HepG2 (cell line): Measurements from ENCODE around the gene RPS2. TPM values are rescaled to one million over a fixed set of nuclear protein-coding genes. Genes with fewer than 3 reads are reported as not detected.
A peak's percentile ranks its signal among the peaks of the same experiment; 100 is the strongest.

Source experiments
- BRD4 ChIP-seq: sonication (generic); formaldehyde crosslinking; IDR thresholded peaks from 2 replicates; pipeline ENCODE4 v1.4.0; 2020; ENCODE audit warnings: missing genetic modification reagents
- FLYWCH1 ChIP-seq: sonication (generic); formaldehyde crosslinking; IDR thresholded peaks from 2 replicates; pipeline ENCODE4 v1.8.1; 2023; ENCODE audit warnings: mild to moderate bottlenecking, missing genetic modification reagents
- GATAD2A ChIP-seq: IDR thresholded peaks from 2 replicates; pipeline ENCODE4 v1.6.1; 2016
- IKZF4 ChIP-seq: sonication (generic); formaldehyde crosslinking; IDR thresholded peaks from 2 replicates; pipeline ENCODE4 v1.5.1; 2020; ENCODE audit warnings: borderline replicate concordance, mild to moderate bottlenecking, low read depth, missing genetic modification reagents; ENCODE audit errors: not compliant biosample characterization
- KLF9 ChIP-seq: IDR thresholded peaks from 2 replicates; pipeline ENCODE4 v1.6.1; 2016; ENCODE audit warnings: low read depth
- MAFK ChIP-seq, 2 experiments: IDR thresholded peaks in 1 of 2; conservative IDR thresholded peaks in 1 of 2; 2 replicates each; pipeline ENCODE4 v1.6.1; 2011; ENCODE audit warnings: improper control_type of control experiment in 2 of 2, low read length in 2 of 2
- MED1 ChIP-seq: sonication (generic); formaldehyde crosslinking; IDR thresholded peaks from 2 replicates; pipeline ENCODE4 v1.4.0; 2020; ENCODE audit warnings: missing genetic modification reagents
- MEF2D ChIP-seq: sonication (generic); formaldehyde crosslinking; IDR thresholded peaks from 2 replicates; pipeline ENCODE4 v1.5.1; 2020; ENCODE audit warnings: mild to moderate bottlenecking, missing genetic modification reagents
- NFKB2 ChIP-seq: sonication (generic); formaldehyde crosslinking; IDR thresholded peaks from 2 replicates; pipeline ENCODE4 v1.4.0; 2020; ENCODE audit warnings: missing genetic modification reagents, borderline replicate concordance
- NFYB ChIP-seq: sonication (generic); formaldehyde crosslinking; IDR thresholded peaks from 2 replicates; pipeline ENCODE4 v1.4.0; 2020; ENCODE audit warnings: missing genetic modification reagents
- POLR2G ChIP-seq: fragments of 200-400 bp; formaldehyde crosslinking; IDR thresholded peaks from 2 replicates; pipeline ENCODE4 v1.6.1; 2018; ENCODE audit warnings: mild to moderate bottlenecking, low read depth, low read length, moderate library complexity
- SALL2 ChIP-seq: sonication (generic); formaldehyde crosslinking; IDR thresholded peaks from 2 replicates; pipeline ENCODE4 v1.8.1; 2023; ENCODE audit warnings: mild to moderate bottlenecking, missing genetic modification reagents, inconsistent platforms
- SNRNP70 ChIP-seq: fragments of 200-400 bp; formaldehyde crosslinking; IDR thresholded peaks from 2 replicates; pipeline ENCODE4 v1.6.1; 2017; ENCODE audit warnings: mild to moderate bottlenecking, low read depth, low read length, moderate library complexity
- SP140L ChIP-seq: sonication (generic); formaldehyde crosslinking; IDR thresholded peaks from 2 replicates; pipeline ENCODE4 v1.4.0; 2020; ENCODE audit warnings: missing genetic modification reagents, borderline replicate concordance
- ZFP36L1 ChIP-seq: sonication (generic); formaldehyde crosslinking; IDR thresholded peaks from 2 replicates; pipeline ENCODE4 v1.8.0; 2022; ENCODE audit warnings: mild to moderate bottlenecking, missing genetic modification reagents, moderate library complexity
- ZNF260 ChIP-seq: sonication (generic); formaldehyde crosslinking; IDR thresholded peaks from 2 replicates; pipeline ENCODE4 v1.4.0; 2020; ENCODE audit warnings: missing genetic modification reagents, low read depth, mild to moderate bottlenecking, borderline replicate concordance
- ZNF326 ChIP-seq: sonication (generic); formaldehyde crosslinking; IDR thresholded peaks from 2 replicates; pipeline ENCODE4 v1.4.0; 2020; ENCODE audit warnings: missing genetic modification reagents, borderline replicate concordance
- ZNF44 ChIP-seq: sonication (generic); formaldehyde crosslinking; IDR thresholded peaks from 2 replicates; pipeline ENCODE4 v1.5.1; 2020; ENCODE audit warnings: mild to moderate bottlenecking, missing genetic modification reagents
- ZNF629 ChIP-seq: sonication (generic); formaldehyde crosslinking; conservative IDR thresholded peaks from 2 replicates; pipeline ENCODE4 v1.5.0; 2020; ENCODE audit warnings: missing genetic modification reagents
- polyA plus RNA-seq, 8 experiments: library from polyadenylated mRNA; depleted of rRNA in 3 of 8; stranded (reverse) in 7 of 8; unstranded in 1 of 8; fragments of >200 nt; fragmentation: Illumina TruSeq in 4 of 8; extraction: Trizol in 4 of 8; gene quantifications; 2 replicates each; pipeline versions ENCODE4 v1.2.1 to v1.2.3, GENCODE V29; 2011 to 2016; ENCODE audit warnings: low read depth in 4 of 8, missing spikeins in 1 of 8, mixed read lengths in 1 of 8; ENCODE audit not compliant: insufficient read depth in 1 of 8
- total RNA-seq, 5 experiments: library from RNA; depleted of rRNA; stranded (reverse); fragments of >200 nt; fragmentation: Illumina TruSeq; extraction: Trizol; gene quantifications; 2 replicates each; pipeline ENCODE4 v1.2.3, GENCODE V29; 2016; ENCODE audit warnings: low read depth in 1 of 5
- TF ChIP-seq, protein P1 (sequence below): IDR thresholded peaks from 2 replicates; pipeline ENCODE4 v1.6.1; 2018; ENCODE audit warnings: missing genetic modification reagents
- TF ChIP-seq, protein P2 (sequence below): sonication (generic); formaldehyde crosslinking; IDR thresholded peaks from 2 replicates; pipeline ENCODE4 v1.4.0; 2020; ENCODE audit warnings: mild to moderate bottlenecking, missing genetic modification reagents
- TF ChIP-seq, protein P3 (sequence below): sonication (generic); formaldehyde crosslinking; IDR thresholded peaks from 2 replicates; pipeline ENCODE4 v1.4.0; 2020; ENCODE audit warnings: missing genetic modification reagents
- TF ChIP-seq, protein P4 (sequence below): sonication (generic); formaldehyde crosslinking; IDR thresholded peaks from 2 replicates; pipeline ENCODE4 v1.9.0; 2021; ENCODE audit warnings: missing genetic modification reagents, borderline replicate concordance

Gene RPS2
- total and polyA plus RNA-seq, 2 of the 13 experiments (the other 11 are each of a cell fraction or from before 2014, with no cell fraction given): 1,908 to 4,514 TPM

DNA sequence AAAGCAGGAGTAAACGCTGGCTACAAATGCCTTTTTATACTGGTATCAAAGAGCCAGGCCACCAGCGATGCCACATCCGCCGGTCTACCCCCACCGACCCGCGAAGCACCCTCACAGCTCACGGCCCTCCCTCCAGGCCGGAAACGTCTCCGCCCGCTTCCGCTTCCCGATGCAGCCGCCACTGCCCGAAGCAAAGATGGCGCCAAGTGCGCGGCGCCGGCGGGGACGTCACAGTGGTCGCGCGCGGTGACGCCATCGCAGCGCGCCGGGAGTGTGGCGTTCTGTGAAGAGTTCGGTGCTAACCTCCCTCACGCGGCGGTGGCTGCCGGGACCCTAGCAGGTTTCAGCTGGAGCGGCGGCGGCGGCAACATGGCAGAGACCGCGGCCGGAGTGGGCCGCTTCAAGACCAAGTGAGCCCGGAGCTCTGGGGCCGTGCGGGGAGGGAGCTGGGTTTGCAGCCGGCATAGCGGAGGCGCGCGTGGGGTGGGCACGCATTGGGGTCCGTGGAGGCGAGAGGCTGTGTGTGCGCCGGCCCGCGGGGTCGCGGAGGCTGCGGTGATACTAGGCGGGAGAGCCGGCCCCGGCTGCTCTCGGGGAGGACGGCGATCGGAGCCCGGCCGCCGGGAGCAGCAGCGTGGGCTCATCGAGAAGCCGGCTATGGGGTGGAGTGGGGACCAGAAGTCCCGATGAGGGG, 7.3 kb upstream of the RPS2 start, which contains the start of gene TBL3 (continued):
- peak; percentile 79 for TF ChIP-seq MED1 (CRISPR knock-in tag)
- peak; percentile 82; the same call in 1 of the 2 replicates for TF ChIP-seq NFKB2 (CRISPR knock-in tag)
- 0 out of 4 replicates have a peak, but pooled peaks of 1 of the 2 experiments have one; percentile 11 for TF ChIP-seq MAFK (conservative IDR thresholded peaks at IDR 0.05 in 1 of 2, IDR thresholded peaks at IDR 0.05 in 1 of 2; ENCODE audit: low read length in 2 of 2)
- TF ChIP-seq, protein P1, sequence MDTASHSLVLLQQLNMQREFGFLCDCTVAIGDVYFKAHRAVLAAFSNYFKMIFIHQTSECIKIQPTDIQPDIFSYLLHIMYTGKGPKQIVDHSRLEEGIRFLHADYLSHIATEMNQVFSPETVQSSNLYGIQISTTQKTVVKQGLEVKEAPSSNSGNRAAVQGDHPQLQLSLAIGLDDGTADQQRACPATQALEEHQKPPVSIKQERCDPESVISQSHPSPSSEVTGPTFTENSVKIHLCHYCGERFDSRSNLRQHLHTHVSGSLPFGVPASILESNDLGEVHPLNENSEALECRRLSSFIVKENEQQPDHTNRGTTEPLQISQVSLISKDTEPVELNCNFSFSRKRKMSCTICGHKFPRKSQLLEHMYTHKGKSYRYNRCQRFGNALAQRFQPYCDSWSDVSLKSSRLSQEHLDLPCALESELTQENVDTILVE (CRISPR knock-in tag): peak; percentile 95
- no peak for TF ChIP-seq ZNF326
- peak; percentile 24; the same call in 1 of the 2 replicates for TF ChIP-seq ZFP36L1 (CRISPR knock-in tag)
- peak; percentile 74 for TF ChIP-seq GATAD2A (CRISPR knock-in tag)
- peak; percentile 91 for TF ChIP-seq POLR2G
- TF ChIP-seq ZNF629 (CRISPR knock-in tag): 0 out of 2 replicates have a peak, but pooled peaks have one; percentile 13
- TF ChIP-seq KLF9 (CRISPR knock-in tag): peak; percentile 84
- TF ChIP-seq NFYB (CRISPR knock-in tag): peak; percentile 73
- peak; percentile 91 for TF ChIP-seq MEF2D (CRISPR knock-in tag)
- TF ChIP-seq SALL2 (CRISPR knock-in tag): peak; percentile 91
- TF ChIP-seq, protein P2, sequence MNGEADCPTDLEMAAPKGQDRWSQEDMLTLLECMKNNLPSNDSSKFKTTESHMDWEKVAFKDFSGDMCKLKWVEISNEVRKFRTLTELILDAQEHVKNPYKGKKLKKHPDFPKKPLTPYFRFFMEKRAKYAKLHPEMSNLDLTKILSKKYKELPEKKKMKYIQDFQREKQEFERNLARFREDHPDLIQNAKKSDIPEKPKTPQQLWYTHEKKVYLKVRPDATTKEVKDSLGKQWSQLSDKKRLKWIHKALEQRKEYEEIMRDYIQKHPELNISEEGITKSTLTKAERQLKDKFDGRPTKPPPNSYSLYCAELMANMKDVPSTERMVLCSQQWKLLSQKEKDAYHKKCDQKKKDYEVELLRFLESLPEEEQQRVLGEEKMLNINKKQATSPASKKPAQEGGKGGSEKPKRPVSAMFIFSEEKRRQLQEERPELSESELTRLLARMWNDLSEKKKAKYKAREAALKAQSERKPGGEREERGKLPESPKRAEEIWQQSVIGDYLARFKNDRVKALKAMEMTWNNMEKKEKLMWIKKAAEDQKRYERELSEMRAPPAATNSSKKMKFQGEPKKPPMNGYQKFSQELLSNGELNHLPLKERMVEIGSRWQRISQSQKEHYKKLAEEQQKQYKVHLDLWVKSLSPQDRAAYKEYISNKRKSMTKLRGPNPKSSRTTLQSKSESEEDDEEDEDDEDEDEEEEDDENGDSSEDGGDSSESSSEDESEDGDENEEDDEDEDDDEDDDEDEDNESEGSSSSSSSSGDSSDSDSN (CRISPR knock-in tag): peak; percentile 89
- TF ChIP-seq SNRNP70: no peak
- TF ChIP-seq, protein P3, sequence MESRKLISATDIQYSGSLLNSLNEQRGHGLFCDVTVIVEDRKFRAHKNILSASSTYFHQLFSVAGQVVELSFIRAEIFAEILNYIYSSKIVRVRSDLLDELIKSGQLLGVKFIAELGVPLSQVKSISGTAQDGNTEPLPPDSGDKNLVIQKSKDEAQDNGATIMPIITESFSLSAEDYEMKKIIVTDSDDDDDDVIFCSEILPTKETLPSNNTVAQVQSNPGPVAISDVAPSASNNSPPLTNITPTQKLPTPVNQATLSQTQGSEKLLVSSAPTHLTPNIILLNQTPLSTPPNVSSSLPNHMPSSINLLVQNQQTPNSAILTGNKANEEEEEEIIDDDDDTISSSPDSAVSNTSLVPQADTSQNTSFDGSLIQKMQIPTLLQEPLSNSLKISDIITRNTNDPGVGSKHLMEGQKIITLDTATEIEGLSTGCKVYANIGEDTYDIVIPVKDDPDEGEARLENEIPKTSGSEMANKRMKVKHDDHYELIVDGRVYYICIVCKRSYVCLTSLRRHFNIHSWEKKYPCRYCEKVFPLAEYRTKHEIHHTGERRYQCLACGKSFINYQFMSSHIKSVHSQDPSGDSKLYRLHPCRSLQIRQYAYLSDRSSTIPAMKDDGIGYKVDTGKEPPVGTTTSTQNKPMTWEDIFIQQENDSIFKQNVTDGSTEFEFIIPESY (CRISPR knock-in tag): peak; percentile 75
- TF ChIP-seq ZNF44 (CRISPR knock-in tag): peak; percentile 89
- peak; percentile 85 for TF ChIP-seq BRD4 (CRISPR knock-in tag)
- TF ChIP-seq ZNF260: peak; percentile 52; the same call in 1 of the 2 replicates
- no peak for TF ChIP-seq FLYWCH1
- no peak for TF ChIP-seq SP140L (CRISPR knock-in tag)
- TF ChIP-seq, protein P4, sequence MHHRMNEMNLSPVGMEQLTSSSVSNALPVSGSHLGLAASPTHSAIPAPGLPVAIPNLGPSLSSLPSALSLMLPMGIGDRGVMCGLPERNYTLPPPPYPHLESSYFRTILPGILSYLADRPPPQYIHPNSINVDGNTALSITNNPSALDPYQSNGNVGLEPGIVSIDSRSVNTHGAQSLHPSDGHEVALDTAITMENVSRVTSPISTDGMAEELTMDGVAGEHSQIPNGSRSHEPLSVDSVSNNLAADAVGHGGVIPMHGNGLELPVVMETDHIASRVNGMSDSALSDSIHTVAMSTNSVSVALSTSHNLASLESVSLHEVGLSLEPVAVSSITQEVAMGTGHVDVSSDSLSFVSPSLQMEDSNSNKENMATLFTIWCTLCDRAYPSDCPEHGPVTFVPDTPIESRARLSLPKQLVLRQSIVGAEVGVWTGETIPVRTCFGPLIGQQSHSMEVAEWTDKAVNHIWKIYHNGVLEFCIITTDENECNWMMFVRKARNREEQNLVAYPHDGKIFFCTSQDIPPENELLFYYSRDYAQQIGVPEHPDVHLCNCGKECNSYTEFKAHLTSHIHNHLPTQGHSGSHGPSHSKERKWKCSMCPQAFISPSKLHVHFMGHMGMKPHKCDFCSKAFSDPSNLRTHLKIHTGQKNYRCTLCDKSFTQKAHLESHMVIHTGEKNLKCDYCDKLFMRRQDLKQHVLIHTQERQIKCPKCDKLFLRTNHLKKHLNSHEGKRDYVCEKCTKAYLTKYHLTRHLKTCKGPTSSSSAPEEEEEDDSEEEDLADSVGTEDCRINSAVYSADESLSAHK (CRISPR knock-in tag): no peak
- TF ChIP-seq IKZF4 (CRISPR knock-in tag): peak; percentile 61
